ENCODE results near the gene PLD6.

The PLD6 gene

GRCh38 chr17:17232303-17232621, 26.1 kb upstream of the PLD6 start:
- TF ChIP-seq, protein P1, sequence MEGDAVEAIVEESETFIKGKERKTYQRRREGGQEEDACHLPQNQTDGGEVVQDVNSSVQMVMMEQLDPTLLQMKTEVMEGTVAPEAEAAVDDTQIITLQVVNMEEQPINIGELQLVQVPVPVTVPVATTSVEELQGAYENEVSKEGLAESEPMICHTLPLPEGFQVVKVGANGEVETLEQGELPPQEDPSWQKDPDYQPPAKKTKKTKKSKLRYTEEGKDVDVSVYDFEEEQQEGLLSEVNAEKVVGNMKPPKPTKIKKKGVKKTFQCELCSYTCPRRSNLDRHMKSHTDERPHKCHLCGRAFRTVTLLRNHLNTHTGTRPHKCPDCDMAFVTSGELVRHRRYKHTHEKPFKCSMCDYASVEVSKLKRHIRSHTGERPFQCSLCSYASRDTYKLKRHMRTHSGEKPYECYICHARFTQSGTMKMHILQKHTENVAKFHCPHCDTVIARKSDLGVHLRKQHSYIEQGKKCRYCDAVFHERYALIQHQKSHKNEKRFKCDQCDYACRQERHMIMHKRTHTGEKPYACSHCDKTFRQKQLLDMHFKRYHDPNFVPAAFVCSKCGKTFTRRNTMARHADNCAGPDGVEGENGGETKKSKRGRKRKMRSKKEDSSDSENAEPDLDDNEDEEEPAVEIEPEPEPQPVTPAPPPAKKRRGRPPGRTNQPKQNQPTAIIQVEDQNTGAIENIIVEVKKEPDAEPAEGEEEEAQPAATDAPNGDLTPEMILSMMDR (IDR thresholded peaks at IDR 0.05; ENCODE audit: insufficient read depth, missing control alignments) = no peak
- no peak for FAIRE-seq
- no peak for DNase-seq (ENCODE audit: insufficient read length, low spot score)

GRCh38 chr17:17231621-17232302, 25.6 kb upstream of the PLD6 start:
- FAIRE-seq = no peak
- TF ChIP-seq, protein P1 (IDR thresholded peaks at IDR 0.05; ENCODE audit: insufficient read depth, missing control alignments) = no peak
- no peak for DNase-seq (ENCODE audit: insufficient read length, low spot score)

GRCh38 chr17:17229416-17230384, 23.6 kb upstream of the PLD6 start:
- DNase-seq (ENCODE audit: insufficient read length, low spot score) (no peak), FAIRE-seq (no peak)
- TF ChIP-seq, protein P1 (IDR thresholded peaks at IDR 0.05; ENCODE audit: insufficient read depth, missing control alignments) = no peak

- TF ChIP-seq, protein P1 (IDR thresholded peaks at IDR 0.05; ENCODE audit: insufficient read depth, missing control alignments) = no peak
- FAIRE-seq (no peak), DNase-seq (ENCODE audit: insufficient read length, low spot score) (no peak)
Observed at GRCh38 chr17:17228521-17229279, 22.6 kb upstream of the PLD6 start.

DNA sequence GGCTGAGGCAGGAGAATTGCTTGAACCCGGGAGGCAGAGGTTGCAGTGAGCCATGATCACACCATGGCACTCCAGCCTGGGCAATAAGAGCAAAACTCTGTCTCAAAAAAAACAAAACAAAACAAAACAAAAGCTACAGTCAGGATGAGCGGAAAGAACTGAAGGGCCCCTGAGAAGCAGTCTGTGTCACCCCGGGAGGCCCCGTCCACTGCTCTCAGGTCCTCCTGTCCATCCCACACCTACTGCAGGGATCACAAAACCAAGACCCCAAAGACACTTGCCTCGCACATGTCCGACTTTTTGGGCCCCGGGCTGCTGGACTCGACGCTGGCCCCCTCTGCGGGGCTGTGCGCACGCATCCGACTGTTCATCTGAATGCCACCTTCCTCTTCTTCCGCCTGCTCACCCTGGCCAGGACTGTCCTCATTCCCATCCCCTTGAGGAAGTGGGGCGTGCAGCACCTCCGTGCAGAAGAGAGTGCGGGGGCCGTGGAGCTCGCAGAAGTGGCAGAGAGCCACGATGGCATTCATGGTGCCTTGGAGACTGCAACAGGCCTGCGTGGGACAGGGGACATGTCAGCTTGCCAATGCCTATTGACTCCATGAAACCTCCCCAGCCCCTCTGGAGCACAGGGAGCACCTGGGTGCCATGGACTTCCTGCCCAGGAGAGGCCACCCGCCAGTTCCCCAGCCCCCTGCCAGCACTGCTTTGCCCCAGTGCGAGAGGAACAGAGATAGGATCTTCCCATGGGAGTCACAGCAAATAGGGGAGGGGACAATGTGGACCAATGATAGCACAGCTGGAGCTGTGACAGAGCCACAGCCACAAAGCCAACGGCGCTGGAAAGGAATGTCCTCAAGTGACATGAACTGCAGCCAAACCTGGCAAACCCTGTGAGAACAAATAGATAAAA, 21.7 kb upstream of the PLD6 start:
- TF ChIP-seq, protein P1 (IDR thresholded peaks at IDR 0.05; ENCODE audit: insufficient read depth, missing control alignments) = no peak
- DNase-seq (ENCODE audit: insufficient read length, low spot score) = no peak
- FAIRE-seq = no peak

DNA sequence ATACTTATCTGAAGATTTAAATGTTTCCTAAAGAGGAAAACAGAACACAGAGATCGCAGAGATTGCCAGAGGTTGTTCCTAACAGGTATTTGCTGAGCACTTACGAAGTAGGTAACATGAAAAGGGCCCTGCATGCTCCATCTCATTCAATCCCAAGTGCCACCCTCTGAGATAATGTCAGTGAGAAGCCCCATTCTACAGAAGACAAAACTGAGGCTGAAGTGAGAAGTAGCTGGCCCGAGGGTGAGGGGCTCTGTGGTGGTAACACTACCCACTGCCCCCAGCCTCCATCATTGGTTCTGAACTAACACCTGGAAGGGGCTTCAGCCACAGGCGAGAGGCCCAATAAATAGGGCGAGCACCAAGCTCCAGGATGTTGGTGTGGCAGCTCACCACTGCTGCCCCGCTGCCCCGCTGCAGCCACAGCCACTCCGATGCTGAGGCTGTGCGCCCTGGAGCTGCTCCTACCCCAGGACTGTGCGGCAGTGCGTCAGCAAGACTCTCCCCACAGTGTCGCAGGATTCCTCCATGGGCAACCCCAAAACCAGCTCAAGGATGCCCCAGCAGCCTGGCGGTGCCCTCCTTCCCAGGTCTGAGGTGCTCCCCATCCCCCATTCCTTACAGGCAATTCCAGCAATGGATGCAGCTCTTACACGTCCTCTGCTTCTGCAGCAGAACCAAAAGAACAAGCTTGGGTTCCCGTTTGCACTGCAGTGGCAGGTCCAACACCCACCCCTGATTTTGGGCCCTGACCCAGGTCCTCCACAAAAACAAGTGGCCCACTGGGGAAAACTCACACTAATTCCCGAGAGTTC, 20.5 kb upstream of the PLD6 start:
- TF ChIP-seq, protein P1 (IDR thresholded peaks at IDR 0.05; ENCODE audit: insufficient read depth, missing control alignments) = no peak
- FAIRE-seq (no peak), DNase-seq (ENCODE audit: insufficient read length, low spot score) (no peak)
